GM12878 (cell line): ENCODE data around the gene TRABD. TPM values are rescaled to one million over a fixed set of nuclear protein-coding genes. Genes with fewer than 3 reads are reported as not detected.

Source experiments
- ATAC-seq: fragments of 200-7000 bp; cut with Tn5 transposase; 3 replicates; pipeline ENCODE4 v1.9.1; 2020; ENCODE audit warnings: mild to moderate bottlenecking, moderate library complexity
- BruUV-seq: library from RNA; stranded (reverse); fragments of 400-500 nt; replicated peaks from 2 replicates; lab custom pipeline; 2021; lab: Mats Ljungman, UMichigan
- CTCF ChIA-PET: fragments of 300-600 bp; sonication (Branson Sonifier 250); formaldehyde crosslinking; extraction: SDS; loops from one replicate; lab custom pipeline; 2021; ENCODE audit warnings: inconsistent platforms; lab: Yijun Ruan, JAX
- POLR2A ChIA-PET: fragments of 350-600 bp; formaldehyde crosslinking; extraction: SDS; loops from one replicate; lab custom pipeline; 2021; ENCODE audit warnings: inconsistent platforms; lab: Charles Lee
- RAD21 ChIA-PET: fragments of 300-600 bp; sonication (Branson Sonifier 250); formaldehyde crosslinking; loops from one replicate; lab custom pipeline; 2023; ENCODE audit warnings: antibody characterized with exemption; ENCODE audit not compliant: unreplicated experiment; lab: Charles Lee
- SMC1A ChIA-PET: fragments of 300-600 bp; sonication (Branson Sonifier 250); formaldehyde crosslinking; loops from one replicate; lab custom pipeline; 2023; ENCODE audit not compliant: unreplicated experiment, uncharacterized antibody; lab: Charles Lee
- DNase-seq: peaks from one replicate; pipeline ENCODE4 v3.0.0-alpha.2; 2011; ENCODE audit warnings: low read depth, low spot score
- FAIRE-seq: peaks from 3 replicates; lab custom pipeline; 2011; peaks lifted over from hg19 to GRCh38; lab: Jason Lieb, UNC
- H2AFZ ChIP-seq: 2 replicates; pipeline ENCODE4 v1.6.0; 2011; ENCODE audit warnings: low read depth, low read length, control low read depth; ENCODE audit not compliant: control insufficient read depth
- H3K27ac ChIP-seq: 2 replicates; pipeline ENCODE4 v1.5.1; 2011; ENCODE audit warnings: control low read depth; ENCODE audit not compliant: control insufficient read depth, insufficient read depth
- H3K27me3 ChIP-seq, 2 experiments: replicated peaks in 1 of 2; 2 replicates each; pipeline versions ENCODE4 v1.6.0 to v1.6.1; 2011; ENCODE audit warnings: low read length in 1 of 2; ENCODE audit not compliant: control insufficient read depth in 2 of 2, insufficient read depth in 2 of 2
- H3K36me3 ChIP-seq, 2 experiments: 2 replicates each; pipeline ENCODE4 v1.5.1; 2011; ENCODE audit warnings: low read length in 1 of 2; ENCODE audit not compliant: control insufficient read depth in 2 of 2, insufficient read depth in 2 of 2
- H3K4me1 ChIP-seq: 2 replicates; pipeline ENCODE4 v1.6.1; 2011; ENCODE audit warnings: mild to moderate bottlenecking, low read length, moderate library complexity, mixed read lengths; ENCODE audit not compliant: control insufficient read depth, insufficient read depth
- H3K4me2 ChIP-seq: 2 replicates; pipeline ENCODE4 v1.6.0; 2011; ENCODE audit warnings: control low read depth; ENCODE audit not compliant: control insufficient read depth, insufficient read depth
- H3K4me3 ChIP-seq: fragments of 200-600 bp; sonication (generic); 2 replicates; pipeline ENCODE4 v1.5.1; 2016
- H3K79me2 ChIP-seq: 2 replicates; pipeline ENCODE4 v1.6.0; 2011; ENCODE audit warnings: low read length; ENCODE audit not compliant: control insufficient read depth, insufficient read depth
- H3K9ac ChIP-seq: 2 replicates; pipeline ENCODE4 v1.8.0; 2011; ENCODE audit warnings: low read length, control low read depth, mixed read lengths; ENCODE audit not compliant: control insufficient read depth, insufficient read depth
- H3K9me3 ChIP-seq: replicated peaks from 3 replicates; pipeline ENCODE4 v1.5.1; 2011; ENCODE audit warnings: mild to moderate bottlenecking, low read length; ENCODE audit not compliant: control insufficient read depth, insufficient read depth
- H4K20me1 ChIP-seq: 2 replicates; pipeline ENCODE4 v1.6.0; 2011; ENCODE audit not compliant: control insufficient read depth, insufficient read depth
- GATAD2B ChIP-seq: fragments of 450-650 bp; conservative IDR thresholded peaks from 2 replicates; pipeline ENCODE4 v1.6.1; 2017; ENCODE audit warnings: low read depth, mild to moderate bottlenecking, moderate library complexity
- NR2C1 ChIP-seq: fragments of 450-650 bp; IDR thresholded peaks from 2 replicates; pipeline ENCODE4 v1.6.1; 2017; ENCODE audit warnings: antibody characterized with exemption, mild to moderate bottlenecking, moderate library complexity
- NR2F1 ChIP-seq: fragments of 450-650 bp; conservative IDR thresholded peaks from 2 replicates; pipeline ENCODE4 v1.6.1; 2017; ENCODE audit warnings: mild to moderate bottlenecking
- RAD21 ChIP-seq: IDR thresholded peaks from 2 replicates; pipeline ENCODE4 v1.6.1; 2011; ENCODE audit warnings: mild to moderate bottlenecking, low read depth, low read length, moderate library complexity; ENCODE audit not compliant: insufficient read depth
- SIX5 ChIP-seq: IDR thresholded peaks from 2 replicates; pipeline ENCODE4 v1.6.1; 2011; ENCODE audit warnings: mild to moderate bottlenecking, low read depth, low read length, moderate library complexity; ENCODE audit not compliant: severe bottlenecking
- SMARCA5 ChIP-seq: fragments of 450-650 bp; IDR thresholded peaks from 2 replicates; pipeline ENCODE4 v1.6.1; 2017; ENCODE audit warnings: mild to moderate bottlenecking
- SMC3 ChIP-seq: IDR thresholded peaks from 2 replicates; pipeline ENCODE4 v1.6.1; 2011; ENCODE audit warnings: low read length, improper control_type of control experiment, borderline replicate concordance
- WGBS: methylation state at CpG from one replicate; pipeline ENCODE4 v1.1.6; 2016; ENCODE audit warnings: low lambda C conversion rate; ENCODE audit not compliant: insufficient replicate concordance, insufficient coverage; ENCODE audit errors: missing lambda C conversion rate; 5-methylcytosine and 5-hydroxymethylcytosine counted together
- in situ Hi-C: fragments of 300-500 bp; cut with MboI; formaldehyde crosslinking; loops from 9 replicates; pipeline ENCODE4 v1.14.3; 2018; ENCODE audit warnings: mixed read lengths
- intact Hi-C: fragments of 100-400 bp; cut with micrococcal nuclease; formaldehyde crosslinking; loops from one replicate; pipeline ENCODE4 v1.14.2; 2022; ENCODE audit not compliant: unreplicated experiment
- polyA plus RNA-seq, 11 experiments: library from polyadenylated mRNA; depleted of rRNA in 4 of 11; unstranded in 6 of 11; stranded (reverse) in 5 of 11; fragments of >200 nt; fragmentation: Nextera tagmentation in 4 of 11; fragmentation: Illumina TruSeq in 1 of 11; extraction: Ambion mirVana in 4 of 11; extraction: Trizol in 1 of 11; gene quantifications; 1 replicate in 1 of 11; 2 replicates in 10 of 11; pipeline versions ENCODE4 v1.2.1 to v1.2.3, GENCODE V29; 2011 to 2016; ENCODE audit warnings: inconsistent platforms in 2 of 11, missing spikeins in 2 of 11, low read depth in 1 of 11
- total RNA-seq, 4 experiments: library from RNA; depleted of rRNA in 3 of 4; stranded (reverse); fragments of >200 nt in 3 of 4; fragmentation: Illumina TruSeq in 1 of 4; extraction: Trizol in 1 of 4; gene quantifications; 2 replicates each; pipeline versions ENCODE4 v1.2.1 to v1.2.3, GENCODE V29; 2013 to 2021
- TF ChIP-seq, protein P1 (sequence below): fragments of 450-650 bp; IDR thresholded peaks from 2 replicates; pipeline ENCODE4 v1.6.1; 2017; ENCODE audit warnings: mild to moderate bottlenecking, moderate library complexity
- TF ChIP-seq, protein P2 (sequence below): fragments of 450-650 bp; IDR thresholded peaks from 2 replicates; pipeline ENCODE4 v1.6.1; 2017; ENCODE audit warnings: borderline replicate concordance

Gene TRABD
- total and polyA plus RNA-seq, 10 of the 15 experiments (the other 5 are each of a cell fraction or from before 2014, with no cell fraction given) = 0.43 to 116 (median 58.1) TPM

DNA sequence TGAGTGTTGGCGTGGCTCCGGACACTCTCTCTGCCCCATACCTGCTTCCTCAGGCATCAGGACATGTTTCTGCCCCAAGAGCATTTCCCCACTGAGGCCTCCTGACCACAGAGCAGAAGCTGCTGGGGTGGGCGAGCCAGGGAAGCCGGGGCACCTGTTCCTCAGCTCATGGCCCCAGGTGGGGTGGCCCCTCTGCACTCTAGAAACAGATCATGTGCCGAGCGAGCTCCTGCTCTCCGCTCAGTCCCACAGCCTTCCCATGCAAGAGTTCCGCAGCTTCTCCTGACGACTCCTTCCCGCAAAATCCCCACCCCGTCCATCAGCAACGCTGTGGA is 37.6 kb upstream of the TRABD start:
- no TSS peak for BruUV-seq
- H3K4me2 ChIP-seq = no peak overlapping the region
- no peak overlapping the region for H3K27ac ChIP-seq
- no peak for TF ChIP-seq NR2C1
- ChIA-PET POLR2A (interaction anchor here (1.3 kb wide), 1 partner anchor 43 kb away, joined by 3 read pairs; no protein-coding TSS in a partner anchor), SMC1A (interaction anchor here (0.8 to 1.8 kb wide), 3 partner anchors 53 to 89 kb away, joined by 3 to 5 read pairs (median 3); no protein-coding TSS in a partner anchor), RAD21 (interaction anchor here (1.1 kb wide), 1 partner anchor 44 kb away, joined by 3 read pairs; no protein-coding TSS in a partner anchor), CTCF (interaction anchor here (1.3 to 2.4 kb wide), 7 partner anchors 54 to 89 kb away, joined by 3 to 15 read pairs (median 4); no protein-coding TSS in a partner anchor)
- H3K4me3 ChIP-seq = no peak overlapping the region
- no peak for ATAC-seq
- in situ Hi-C loops = loop anchor here (5.0 kb wide), 1 partner anchor 64 kb away; no protein-coding TSS in a partner anchor
- H4K20me1 ChIP-seq = no peaks in the 10 kb centered on the region
- H2AFZ ChIP-seq = no peak overlapping the region
- intact Hi-C loops = no loop called here
- no peak overlapping the region for H3K9ac ChIP-seq
- no peaks in the 10 kb centered on the region for H3K4me1 ChIP-seq
- no peaks in the 10 kb centered on the region for H3K9me3 ChIP-seq
- H3K27me3 ChIP-seq = no peaks in the 10 kb centered on the region; a peak in 2 of 4 replicates
- no peaks in the 10 kb centered on the region for H3K79me2 ChIP-seq
- FAIRE-seq = no peak
- no peak for DNase-seq
- 43% methylated on average over 12 of the region's 12 CpGs for WGBS
- no peaks in the 10 kb centered on the region for H3K36me3 ChIP-seq

DNA sequence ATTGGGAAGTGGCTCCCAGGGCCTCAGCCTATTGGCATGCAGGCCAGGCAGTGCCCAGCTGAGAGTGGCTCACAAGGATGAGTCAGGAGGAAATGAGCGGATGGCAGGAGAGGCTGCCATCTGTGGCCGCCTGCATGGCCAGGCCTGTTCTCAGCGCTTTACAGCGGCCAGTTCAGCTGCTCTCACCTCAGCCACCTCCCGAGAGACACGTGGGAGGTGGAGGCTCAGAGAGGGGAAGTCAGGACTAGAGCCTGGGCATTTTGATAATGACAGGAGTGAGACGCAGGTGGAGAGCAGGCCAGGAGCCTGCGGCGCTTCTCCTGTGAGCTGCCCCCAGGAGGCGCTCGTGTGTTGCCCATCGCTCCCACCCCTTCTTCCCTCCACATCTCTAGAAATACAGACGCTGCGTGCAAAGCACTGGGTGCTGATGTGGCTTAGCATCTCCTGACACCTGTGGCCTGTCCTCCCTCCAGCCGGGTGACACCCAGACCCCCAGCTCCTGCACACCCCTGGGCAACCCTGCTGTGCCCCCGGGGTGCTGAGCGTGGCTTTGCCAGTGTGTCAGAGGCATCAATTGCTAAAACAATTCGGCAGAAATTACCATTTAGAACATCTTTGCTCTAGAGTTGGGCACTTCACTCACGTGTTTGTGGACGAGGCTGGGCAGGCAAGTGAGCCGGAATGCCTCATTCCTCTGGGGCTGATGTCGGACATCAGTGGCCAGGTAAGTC is 36.6 kb upstream of the TRABD start:
- in situ Hi-C loops (loop anchor here (5.0 kb wide), 1 partner anchor 63 kb away; no protein-coding TSS in a partner anchor), intact Hi-C loops (loop anchor here (1.0 kb wide), 2 partner anchors 60 to 218 kb away; no protein-coding TSS in a partner anchor)
- FAIRE-seq = peak; percentile 31
- no TSS peak for BruUV-seq
- DNase-seq = peak; percentile 35
- no peaks in the 10 kb centered on the region for H3K9me3 ChIP-seq
- RAD21 ChIA-PET = interaction anchor here (0.7 to 1.1 kb wide), 3 partner anchors 43 to 79 kb away, joined by 3 to 4 read pairs (median 3); no protein-coding TSS in a partner anchor
- ATAC-seq = peak; percentile 99
- SMC1A ChIA-PET = interaction anchor here (0.8 to 1.8 kb wide), 4 partner anchors 38 to 249 kb away, joined by 3 to 5 read pairs (median 3); no protein-coding TSS in a partner anchor
- H3K4me3 ChIP-seq = no peak overlapping the region
- H3K79me2 ChIP-seq = no peaks in the 10 kb centered on the region
- H3K27ac ChIP-seq = no peak overlapping the region
- POLR2A ChIA-PET = interaction anchor here (1.3 kb wide), 1 partner anchor 42 kb away, joined by 3 read pairs; no protein-coding TSS in a partner anchor
- 16% methylated on average over 22 of the region's 22 CpGs for WGBS
- H2AFZ ChIP-seq = peak overlapping the region; percentile 47
- H3K4me1 ChIP-seq = no peaks in the 10 kb centered on the region
- H3K4me2 ChIP-seq = no peak overlapping the region
- CTCF ChIA-PET = interaction anchor here (0.6 to 2.4 kb wide), 15 partner anchors 9 to 472 kb away, joined by 3 to 15 read pairs (median 3); partner anchors contain the start of gene DENND6B
- no peaks in the 10 kb centered on the region for H3K36me3 ChIP-seq
- no peaks in the 10 kb centered on the region; a peak in 2 of 4 replicates for H3K27me3 ChIP-seq
- no peak overlapping the region for H3K9ac ChIP-seq
- H4K20me1 ChIP-seq = no peaks in the 10 kb centered on the region
- TF ChIP-seq SIX5 = no peak
- peak; percentile 98 for TF ChIP-seq SMC3
- 0 out of 2 replicates have a peak, but pooled peaks have one; percentile 22 for TF ChIP-seq GATAD2B
- peak; percentile 94 for TF ChIP-seq RAD21
- TF ChIP-seq, protein P1, sequence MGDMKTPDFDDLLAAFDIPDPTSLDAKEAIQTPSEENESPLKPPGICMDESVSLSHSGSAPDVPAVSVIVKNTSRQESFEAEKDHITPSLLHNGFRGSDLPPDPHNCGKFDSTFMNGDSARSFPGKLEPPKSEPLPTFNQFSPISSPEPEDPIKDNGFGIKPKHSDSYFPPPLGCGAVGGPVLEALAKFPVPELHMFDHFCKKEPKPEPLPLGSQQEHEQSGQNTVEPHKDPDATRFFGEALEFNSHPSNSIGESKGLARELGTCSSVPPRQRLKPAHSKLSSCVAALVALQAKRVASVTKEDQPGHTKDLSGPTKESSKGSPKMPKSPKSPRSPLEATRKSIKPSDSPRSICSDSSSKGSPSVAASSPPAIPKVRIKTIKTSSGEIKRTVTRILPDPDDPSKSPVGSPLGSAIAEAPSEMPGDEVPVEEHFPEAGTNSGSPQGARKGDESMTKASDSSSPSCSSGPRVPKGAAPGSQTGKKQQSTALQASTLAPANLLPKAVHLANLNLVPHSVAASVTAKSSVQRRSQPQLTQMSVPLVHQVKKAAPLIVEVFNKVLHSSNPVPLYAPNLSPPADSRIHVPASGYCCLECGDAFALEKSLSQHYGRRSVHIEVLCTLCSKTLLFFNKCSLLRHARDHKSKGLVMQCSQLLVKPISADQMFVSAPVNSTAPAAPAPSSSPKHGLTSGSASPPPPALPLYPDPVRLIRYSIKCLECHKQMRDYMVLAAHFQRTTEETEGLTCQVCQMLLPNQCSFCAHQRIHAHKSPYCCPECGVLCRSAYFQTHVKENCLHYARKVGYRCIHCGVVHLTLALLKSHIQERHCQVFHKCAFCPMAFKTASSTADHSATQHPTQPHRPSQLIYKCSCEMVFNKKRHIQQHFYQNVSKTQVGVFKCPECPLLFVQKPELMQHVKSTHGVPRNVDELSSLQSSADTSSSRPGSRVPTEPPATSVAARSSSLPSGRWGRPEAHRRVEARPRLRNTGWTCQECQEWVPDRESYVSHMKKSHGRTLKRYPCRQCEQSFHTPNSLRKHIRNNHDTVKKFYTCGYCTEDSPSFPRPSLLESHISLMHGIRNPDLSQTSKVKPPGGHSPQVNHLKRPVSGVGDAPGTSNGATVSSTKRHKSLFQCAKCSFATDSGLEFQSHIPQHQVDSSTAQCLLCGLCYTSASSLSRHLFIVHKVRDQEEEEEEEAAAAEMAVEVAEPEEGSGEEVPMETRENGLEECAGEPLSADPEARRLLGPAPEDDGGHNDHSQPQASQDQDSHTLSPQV = 0 out of 2 replicates have a peak, but pooled peaks have one; percentile 42
- TF ChIP-seq, protein P2, sequence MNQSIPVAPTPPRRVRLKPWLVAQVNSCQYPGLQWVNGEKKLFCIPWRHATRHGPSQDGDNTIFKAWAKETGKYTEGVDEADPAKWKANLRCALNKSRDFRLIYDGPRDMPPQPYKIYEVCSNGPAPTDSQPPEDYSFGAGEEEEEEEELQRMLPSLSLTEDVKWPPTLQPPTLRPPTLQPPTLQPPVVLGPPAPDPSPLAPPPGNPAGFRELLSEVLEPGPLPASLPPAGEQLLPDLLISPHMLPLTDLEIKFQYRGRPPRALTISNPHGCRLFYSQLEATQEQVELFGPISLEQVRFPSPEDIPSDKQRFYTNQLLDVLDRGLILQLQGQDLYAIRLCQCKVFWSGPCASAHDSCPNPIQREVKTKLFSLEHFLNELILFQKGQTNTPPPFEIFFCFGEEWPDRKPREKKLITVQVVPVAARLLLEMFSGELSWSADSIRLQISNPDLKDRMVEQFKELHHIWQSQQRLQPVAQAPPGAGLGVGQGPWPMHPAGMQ = no peak
- TF ChIP-seq NR2F1 = no peak
- TF ChIP-seq SMARCA5 = peak; percentile 62; the same call in 1 of the 2 replicates
